Prostate gland (tissue), 2 donors: Measurements from ENCODE around the gene CELSR2. TPM values are rescaled to one million over a fixed set of nuclear protein-coding genes. Genes with fewer than 3 reads are reported as not detected.
"Not testable (repeated sequence)": the region's sequence is repeated elsewhere in the genome, so short reads cannot be mapped to it uniquely, and the experiment has no call there.

ENCODE experiments used
- DNase-seq: peaks from one replicate; pipeline ENCODE4 v3.0.0-alpha.2; 2019; ENCODE audit warnings: low spot score
- H3K27ac ChIP-seq, 2 donors: fragments of 200-600 bp; sonication (generic); 2 replicates each; pipeline ENCODE4 v1.5.1; 2017 to 2019
- H3K27me3 ChIP-seq: fragments of 200-600 bp; sonication (generic); replicated peaks from 2 replicates; pipeline ENCODE4 v1.5.1; 2019; ENCODE audit not compliant: insufficient read depth
- H3K36me3 ChIP-seq, 2 donors: fragments of 200-600 bp; sonication (generic); 1 replicate in 1 of 2; 2 replicates in 1 of 2; pipeline versions ENCODE4 v1.5.1 to v1.8.1; 2017 to 2019
- H3K4me1 ChIP-seq: fragments of 200-600 bp; sonication (generic); replicated peaks from 2 replicates; pipeline ENCODE4 v1.5.1; 2019
- H3K4me3 ChIP-seq, 2 donors: fragments of 200-600 bp; sonication (generic); 2 replicates each; pipeline ENCODE4 v1.5.1; 2017 to 2019
- H3K9me3 ChIP-seq: fragments of 200-600 bp; sonication (generic); 2 replicates; pipeline ENCODE4 v1.5.1; 2017
- POLR2A ChIP-seq: fragments of 450-650 bp; IDR thresholded peaks from one replicate; pipeline ENCODE4 v1.6.1; 2016; ENCODE audit warnings: antibody characterized with exemption, mild to moderate bottlenecking
- POLR2AphosphoS5 ChIP-seq: sonication (generic); formaldehyde crosslinking; IDR thresholded peaks from one replicate; pipeline ENCODE4 v1.6.1; 2017; ENCODE audit warnings: antibody characterized with exemption
- WGBS: methylation state at CpG from one replicate; pipeline ENCODE4 v1.1.5; 2018; 5-methylcytosine and 5-hydroxymethylcytosine counted together
- intact Hi-C: fragments of 100-400 bp; cut with DNase I; formaldehyde crosslinking; loops from one replicate; pipeline ENCODE4 v1.14.2; 2022
- total RNA-seq, 2 donors: library from RNA; depleted of rRNA; stranded (reverse); fragments of >200 nt; gene quantifications; one replicate each; pipeline ENCODE4 v1.1.0, GENCODE V29; 2016
- TF ChIP-seq, protein P1 (sequence below), 4 experiments: fragments of 200-600 bp in 2 of 4; fragments of 450-650 bp in 2 of 4; sonication (generic) in 2 of 4; IDR thresholded peaks; 1 replicate in 3 of 4; 2 replicates in 1 of 4; pipeline ENCODE4 v1.5.1; 2016 to 2019; ENCODE audit warnings: antibody characterized with exemption in 4 of 4, mild to moderate bottlenecking in 2 of 4, moderate library complexity in 2 of 4

Gene CELSR2
- total RNA-seq, 2 donors from 2014 or later: 18.8 to 118 TPM

DNA sequence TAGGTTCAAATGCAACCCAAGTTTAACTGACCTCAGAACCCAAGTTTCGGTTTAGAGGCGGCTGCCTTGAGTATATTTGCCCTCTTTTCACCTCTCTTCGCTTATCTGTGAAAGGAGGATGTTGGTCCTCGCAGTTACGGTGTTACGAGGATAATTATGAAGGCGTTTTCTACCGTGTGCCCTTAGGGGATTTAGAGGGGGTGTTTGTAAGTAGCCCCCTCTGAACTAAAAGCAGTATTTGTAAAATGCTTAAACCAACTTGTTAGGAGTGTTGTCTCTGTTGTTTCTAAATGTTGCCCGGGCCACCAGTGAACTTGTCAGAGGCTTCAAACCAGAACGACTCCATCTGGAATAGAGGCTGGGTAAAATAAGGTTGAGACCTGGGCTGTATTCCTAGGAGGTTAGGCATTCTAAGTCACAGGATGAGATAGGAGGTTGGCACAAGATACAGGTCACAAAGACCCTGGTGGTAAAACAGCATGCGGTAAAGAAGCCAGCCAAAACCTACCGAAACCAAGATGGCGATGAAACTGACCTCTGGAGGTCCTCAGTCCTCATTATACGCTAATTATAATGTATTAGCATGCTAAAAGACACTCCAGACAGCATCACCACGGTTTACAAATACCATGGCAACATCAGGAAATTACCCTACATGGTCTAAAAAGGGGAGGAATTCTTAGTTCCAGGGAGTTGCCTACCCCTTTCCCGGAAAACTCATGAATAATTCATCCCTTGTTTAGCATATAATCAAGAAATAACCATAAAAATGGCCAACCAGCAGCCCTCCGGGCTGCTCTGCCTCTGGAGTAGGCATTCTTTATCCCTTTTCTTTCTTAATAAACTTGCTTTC, 34.6 kb downstream of the CELSR2 start:
- H3K4me3 ChIP-seq: peak overlapping the region; percentile 44 to 48
- no peaks in the 10 kb centered on the region for H3K27me3 ChIP-seq
- H3K9me3 ChIP-seq: no peaks in the 10 kb centered on the region
- DNase-seq: no peak
- H3K4me1 ChIP-seq: peaks cover 4% of the 10 kb centered on the region
- H3K27ac ChIP-seq: peak overlapping the region; percentile 85 to 87
- no peaks in the 10 kb centered on the region for H3K36me3 ChIP-seq
- intact Hi-C loops: loop anchor here (2.0 kb wide), 1 partner anchor 115 kb away; no protein-coding TSS in a partner anchor
- WGBS: 42% methylated on average over 17 of the region's 17 CpGs
- TF ChIP-seq POLR2AphosphoS5 (no peak), POLR2A (no peak)
- TF ChIP-seq, protein P1, sequence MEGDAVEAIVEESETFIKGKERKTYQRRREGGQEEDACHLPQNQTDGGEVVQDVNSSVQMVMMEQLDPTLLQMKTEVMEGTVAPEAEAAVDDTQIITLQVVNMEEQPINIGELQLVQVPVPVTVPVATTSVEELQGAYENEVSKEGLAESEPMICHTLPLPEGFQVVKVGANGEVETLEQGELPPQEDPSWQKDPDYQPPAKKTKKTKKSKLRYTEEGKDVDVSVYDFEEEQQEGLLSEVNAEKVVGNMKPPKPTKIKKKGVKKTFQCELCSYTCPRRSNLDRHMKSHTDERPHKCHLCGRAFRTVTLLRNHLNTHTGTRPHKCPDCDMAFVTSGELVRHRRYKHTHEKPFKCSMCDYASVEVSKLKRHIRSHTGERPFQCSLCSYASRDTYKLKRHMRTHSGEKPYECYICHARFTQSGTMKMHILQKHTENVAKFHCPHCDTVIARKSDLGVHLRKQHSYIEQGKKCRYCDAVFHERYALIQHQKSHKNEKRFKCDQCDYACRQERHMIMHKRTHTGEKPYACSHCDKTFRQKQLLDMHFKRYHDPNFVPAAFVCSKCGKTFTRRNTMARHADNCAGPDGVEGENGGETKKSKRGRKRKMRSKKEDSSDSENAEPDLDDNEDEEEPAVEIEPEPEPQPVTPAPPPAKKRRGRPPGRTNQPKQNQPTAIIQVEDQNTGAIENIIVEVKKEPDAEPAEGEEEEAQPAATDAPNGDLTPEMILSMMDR (IDR thresholded peaks at IDR 0.05): no peak

GRCh38 chr1:109286762-109287161, 37.4 kb downstream of the CELSR2 start:
- H3K4me3 ChIP-seq, H3K9me3 ChIP-seq, H3K27me3 ChIP-seq, intact Hi-C loops, H3K27ac ChIP-seq, DNase-seq, H3K4me1 ChIP-seq, H3K36me3 ChIP-seq: not testable (repeated sequence)
- 76% methylated on average over 5 of the region's 5 CpGs for WGBS

- 100% methylated on average over 1 of the region's 1 CpG for WGBS
- no peaks in the 10 kb centered on the region for H3K4me1 ChIP-seq
- H3K27ac ChIP-seq: no peak overlapping the region
- intact Hi-C loops: no loop called here
- H3K9me3 ChIP-seq: no peaks in the 10 kb centered on the region
- TF ChIP-seq POLR2AphosphoS5 (no peak), POLR2A (no peak)
- TF ChIP-seq, protein P1 (IDR thresholded peaks at IDR 0.05): no peak
- H3K4me3 ChIP-seq: no peak overlapping the region
- no peak for DNase-seq
- no peaks in the 10 kb centered on the region for H3K36me3 ChIP-seq
- H3K27me3 ChIP-seq: no peaks in the 10 kb centered on the region
These were observed 40.8 kb downstream of the CELSR2 start for GRCh38 chr1:109290137-109290536.

DNA sequence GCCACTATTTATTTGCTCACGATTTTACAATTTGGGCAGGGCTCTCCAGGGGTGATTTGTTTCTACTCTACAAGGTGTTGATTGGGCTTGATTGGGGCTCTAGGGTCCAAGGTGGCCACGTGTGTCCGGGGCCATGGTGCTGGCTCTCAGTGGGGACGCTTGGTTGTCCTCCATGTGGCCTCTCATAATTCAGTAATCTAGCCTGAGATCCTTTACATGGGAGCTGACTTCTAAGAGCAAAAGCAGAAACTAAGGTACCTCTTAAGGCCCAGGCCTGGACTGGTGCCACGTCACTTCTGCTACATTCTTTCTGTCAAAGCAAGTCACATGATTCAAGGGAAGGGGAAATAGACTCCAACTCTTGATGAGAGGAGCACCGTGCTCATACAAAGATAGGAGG, 41.7 kb downstream of the CELSR2 start:
- no peaks in the 10 kb centered on the region for H3K9me3 ChIP-seq
- DNase-seq: no peak
- 68% methylated on average over 6 of the region's 6 CpGs for WGBS

GRCh38 chr1:109292364-109292763, 43.0 kb downstream of the CELSR2 start:
- 58% methylated on average over 9 of the region's 9 CpGs for WGBS
- Histone ChIP-seq H3K4me3 (no peak overlapping the region), H3K27me3 (no peaks in the 10 kb centered on the region), H3K4me1 (no peaks in the 10 kb centered on the region), H3K36me3 (no peaks in the 10 kb centered on the region), H3K9me3 (no peaks in the 10 kb centered on the region), H3K27ac (no peak overlapping the region)
- no peak for DNase-seq
- TF ChIP-seq POLR2A: no peak
- TF ChIP-seq, protein P1 (IDR thresholded peaks at IDR 0.05): no peak
- no peak for TF ChIP-seq POLR2AphosphoS5
- intact Hi-C loops: no loop called here

More for the DNA sequence above, 41.7 kb downstream of the CELSR2 start:
- Histone ChIP-seq H3K4me1 (no peaks in the 10 kb centered on the region), H3K4me3 (no peak overlapping the region), H3K36me3 (no peaks in the 10 kb centered on the region), H3K27ac (no peak overlapping the region), H3K27me3 (no peaks in the 10 kb centered on the region)
- TF ChIP-seq, protein P1 (IDR thresholded peaks at IDR 0.05): no peak
- TF ChIP-seq POLR2AphosphoS5 (no peak), POLR2A (no peak)
- intact Hi-C loops: no loop called here
